IPS-NIHi7 (cell line): Measurements from ENCODE around the gene CUL2.
"Not testable (repeated sequence)": the region's sequence is repeated elsewhere in the genome, so short reads cannot be mapped to it uniquely, and the experiment has no call there.

Source experiments
- DNase-seq: peaks from one replicate; pipeline ENCODE4 v3.0.0; 2012; ENCODE audit warnings: mixed read lengths; ENCODE audit errors: extremely low spot score

The CUL2 gene

GRCh38 chr10:35079763-35080162, 10.4 kb downstream of the CUL2 start:
- DNase-seq = no peak

GRCh38 chr10:35079265-35079664, 10.9 kb downstream of the CUL2 start:
- DNase-seq = no peak

GRCh38 chr10:35075228-35075627, 14.9 kb downstream of the CUL2 start:
- DNase-seq = no peak

GRCh38 chr10:35074266-35074665, 15.9 kb downstream of the CUL2 start:
- no peak for DNase-seq

DNA sequence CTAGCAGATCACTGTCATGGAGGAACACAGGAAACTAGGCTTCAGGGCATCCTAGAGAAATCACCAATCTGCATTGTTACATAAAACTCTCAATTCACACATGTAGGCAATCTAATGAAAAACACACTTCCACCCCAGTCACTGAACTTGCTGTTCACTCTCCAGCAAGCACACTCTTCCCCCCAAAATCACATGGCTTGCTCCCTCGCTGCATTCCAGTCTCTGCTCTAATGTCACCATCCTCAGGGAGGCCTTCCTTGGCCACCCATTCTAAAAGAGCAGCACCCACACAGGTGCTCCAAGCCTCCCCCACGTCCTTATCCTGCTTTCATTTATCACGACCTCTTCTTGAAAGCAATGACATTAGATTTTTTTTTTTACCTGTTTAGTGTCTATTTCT, 19.6 kb downstream of the CUL2 start:
- no peak for DNase-seq

DNA sequence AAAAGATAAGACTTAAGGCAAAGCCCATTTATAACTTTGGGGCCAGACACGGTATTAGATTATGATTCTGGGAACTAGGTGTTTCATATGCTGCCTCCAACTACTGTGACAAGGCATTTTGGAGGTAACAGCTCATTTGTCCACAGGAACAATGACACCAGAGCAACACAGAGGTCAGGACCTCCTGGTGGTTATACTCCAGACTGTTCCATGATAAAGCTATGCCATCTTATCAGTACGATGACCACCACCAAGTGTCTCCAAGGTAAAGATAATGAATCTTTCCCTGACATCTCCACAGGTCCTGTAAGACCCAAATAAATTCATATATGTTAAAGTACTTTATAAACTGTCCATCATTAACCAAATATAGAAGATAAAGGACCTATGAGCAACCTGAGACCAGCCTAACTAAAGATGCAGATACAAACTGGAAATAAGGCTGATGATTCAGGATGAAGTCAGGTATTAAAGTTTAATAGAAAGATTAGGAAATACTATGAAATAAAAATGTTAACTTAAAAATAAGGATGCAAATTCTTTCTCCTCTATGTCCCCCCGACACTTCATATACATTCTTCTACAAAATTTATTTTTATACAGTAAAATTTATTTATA, 26.2 kb downstream of the CUL2 start:
- DNase-seq = no peak

- no peak for DNase-seq
These were observed 30.7 kb downstream of the CUL2 start for GRCh38 chr10:35059481-35059880.

DNA sequence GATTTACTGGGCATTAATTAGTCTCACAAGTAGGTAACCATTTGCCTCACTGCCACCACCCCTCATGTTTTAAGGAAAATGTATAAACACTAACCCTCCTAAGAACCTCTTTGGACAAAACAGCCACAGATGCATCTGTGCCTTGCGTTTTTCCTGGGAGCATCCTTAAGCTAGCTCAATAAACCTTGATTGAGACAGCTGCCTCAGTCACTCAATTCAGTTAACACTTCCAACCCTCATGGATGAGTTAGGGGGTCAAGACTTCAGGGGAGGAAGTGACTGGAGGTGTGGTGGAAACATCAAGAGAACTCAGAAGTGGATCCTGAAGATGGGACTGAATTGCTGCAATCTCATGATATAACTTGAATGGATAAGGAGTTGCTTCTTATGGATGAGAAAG, 31.5 kb downstream of the CUL2 start:
- no peak for DNase-seq

DNA sequence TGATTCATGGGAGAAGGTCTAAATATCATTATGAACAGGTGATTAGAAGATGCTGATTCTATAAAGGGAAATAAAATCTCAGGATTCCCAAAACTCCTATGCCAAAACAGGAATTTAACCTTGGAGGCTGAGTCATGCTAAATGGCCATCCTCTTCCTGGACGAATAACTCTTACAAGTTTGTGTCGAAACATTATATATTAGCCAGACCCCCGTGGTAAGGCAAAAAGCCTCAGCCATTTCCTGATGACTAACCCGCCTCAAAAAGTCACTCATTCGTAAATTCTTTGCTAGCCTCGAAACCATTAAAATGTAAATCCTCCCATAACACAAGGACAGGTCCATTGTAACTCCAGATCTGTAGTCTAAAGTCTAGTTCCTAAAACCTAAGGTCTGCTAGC, 32.0 kb downstream of the CUL2 start:
- peak; percentile 18 for DNase-seq

DNA sequence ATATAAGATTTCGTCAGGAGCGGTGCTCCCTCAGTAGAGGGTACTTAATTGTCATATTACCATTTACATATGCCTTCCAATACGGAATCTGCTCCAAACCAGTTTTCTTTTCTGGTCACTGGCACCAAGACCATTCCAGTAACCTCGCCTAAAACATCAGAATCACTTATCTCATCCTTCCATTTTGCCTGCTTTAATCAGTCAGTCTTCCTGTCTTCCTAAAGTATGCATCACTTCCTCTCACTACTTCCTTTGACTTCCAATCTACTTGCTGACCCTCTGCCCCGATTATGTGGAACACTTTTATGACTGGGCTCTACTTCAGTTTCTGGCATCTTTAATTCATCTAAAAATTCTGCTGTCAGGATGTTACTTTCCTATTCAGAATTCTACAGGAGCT, 33.5 kb downstream of the CUL2 start:
- no peak for DNase-seq

GRCh38 chr10:35056133-35056532, 34.0 kb downstream of the CUL2 start:
- DNase-seq = no peak

DNA sequence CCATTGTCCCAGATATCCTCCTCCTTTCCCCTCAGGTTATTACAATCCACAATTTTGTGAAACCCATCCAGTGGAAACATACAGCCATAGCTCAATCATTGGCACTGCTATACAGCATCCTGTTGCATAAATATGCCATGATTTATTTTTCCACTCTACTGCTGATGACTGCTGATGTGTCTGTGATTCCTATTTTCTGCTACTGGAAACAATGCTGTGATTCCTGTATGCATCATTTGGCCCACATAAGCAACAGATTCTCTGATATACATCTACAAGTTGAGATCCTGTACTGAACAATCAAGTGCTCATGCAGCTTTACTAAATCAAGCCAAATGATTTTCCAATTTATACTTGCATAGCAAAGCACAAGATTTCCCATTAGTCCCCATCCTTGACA, 39.6 kb downstream of the CUL2 start:
- no peak for DNase-seq

GRCh38 chr10:35046074-35046473, 44.1 kb downstream of the CUL2 start:
- no peak for DNase-seq

GRCh38 chr10:35045275-35045674, 44.9 kb downstream of the CUL2 start:
- DNase-seq = not testable (repeated sequence)

- no peak for DNase-seq
These were observed 46.3 kb downstream of the CUL2 start for GRCh38 chr10:35043796-35044344.

GRCh38 chr10:35042783-35043182, 47.4 kb downstream of the CUL2 start:
- no peak for DNase-seq

DNA sequence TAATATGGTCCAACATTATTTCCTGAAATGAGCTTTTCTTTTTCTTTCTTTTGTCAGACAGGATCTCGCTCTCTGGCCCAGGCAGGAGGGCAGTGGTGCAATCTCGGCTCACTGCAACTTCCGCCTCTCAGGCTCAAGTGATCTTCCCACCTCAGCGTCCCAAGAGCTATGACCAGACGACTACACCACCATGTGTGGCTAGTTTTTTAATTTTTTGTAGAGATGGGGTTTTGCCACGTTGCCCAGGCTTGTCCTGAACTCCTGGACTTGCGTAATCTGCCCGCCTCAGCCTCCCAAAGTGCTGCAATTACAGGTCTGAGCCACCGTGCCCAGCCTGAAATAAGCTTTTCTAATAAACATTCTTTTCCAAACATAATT, 48.6 kb downstream of the CUL2 start:
- DNase-seq = no peak

GRCh38 chr10:35040760-35041501, 49.2 kb downstream of the CUL2 start:
- DNase-seq = peak; percentile 26

DNA sequence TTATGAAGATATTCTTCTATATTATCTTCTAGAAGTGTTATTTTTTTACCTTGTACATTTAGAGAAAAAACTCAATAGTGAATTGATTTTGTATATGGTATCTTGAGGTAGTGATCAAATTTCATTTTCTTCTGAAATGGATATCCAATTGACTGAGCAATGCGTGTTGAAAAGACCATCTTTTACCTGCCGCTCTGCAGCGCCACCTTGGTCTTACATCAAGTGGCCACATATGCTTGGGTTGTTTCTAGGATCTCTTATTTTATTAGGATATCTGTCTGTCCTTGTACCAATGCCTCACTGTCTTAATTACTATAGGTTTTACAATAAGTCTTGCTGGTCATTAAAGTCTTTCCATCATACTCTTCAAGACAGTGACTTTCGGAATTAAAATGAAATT, 53.0 kb downstream of the CUL2 start:
- no peak for DNase-seq

DNA sequence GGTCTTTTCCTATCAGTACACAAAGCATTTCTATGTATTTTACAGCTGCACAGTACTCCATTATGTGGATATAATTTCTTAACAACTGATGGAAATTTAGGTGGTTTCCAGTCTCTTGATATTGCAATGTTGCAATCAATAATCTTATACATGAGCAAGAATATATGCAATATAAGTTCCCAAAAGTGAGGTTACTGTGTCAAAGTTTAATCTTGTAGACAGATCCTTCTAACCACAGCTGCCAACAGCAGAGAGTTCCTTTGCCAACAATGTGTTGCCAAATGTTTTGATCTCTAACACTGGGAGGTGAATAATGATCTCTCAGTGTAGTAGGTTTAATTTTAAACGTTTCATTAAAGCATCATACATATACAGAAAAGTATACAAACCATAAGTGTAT, 54.5 kb downstream of the CUL2 start:
- no peak for DNase-seq

DNA sequence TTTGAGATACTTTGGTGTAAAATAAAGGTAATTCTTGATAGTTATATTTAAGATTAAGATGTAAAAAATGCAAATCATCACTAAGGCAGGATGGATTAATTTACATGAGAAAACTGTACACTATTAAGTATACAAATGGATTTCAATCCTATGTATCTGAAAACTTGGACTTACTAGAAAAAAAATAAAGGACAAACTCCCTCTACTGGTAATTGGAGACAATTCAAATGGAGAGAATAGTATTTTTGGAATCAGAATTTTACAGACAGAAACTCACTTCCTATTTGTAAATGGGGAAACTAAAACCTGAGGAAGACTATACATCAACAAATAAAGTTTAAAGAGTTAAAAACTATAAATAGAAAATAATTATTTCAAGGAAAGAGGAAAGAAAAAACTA, 62.6 kb downstream of the CUL2 start:
- no peak for DNase-seq

GRCh38 chr10:35025916-35026315, 64.2 kb downstream of the CUL2 start:
- DNase-seq = no peak

DNA sequence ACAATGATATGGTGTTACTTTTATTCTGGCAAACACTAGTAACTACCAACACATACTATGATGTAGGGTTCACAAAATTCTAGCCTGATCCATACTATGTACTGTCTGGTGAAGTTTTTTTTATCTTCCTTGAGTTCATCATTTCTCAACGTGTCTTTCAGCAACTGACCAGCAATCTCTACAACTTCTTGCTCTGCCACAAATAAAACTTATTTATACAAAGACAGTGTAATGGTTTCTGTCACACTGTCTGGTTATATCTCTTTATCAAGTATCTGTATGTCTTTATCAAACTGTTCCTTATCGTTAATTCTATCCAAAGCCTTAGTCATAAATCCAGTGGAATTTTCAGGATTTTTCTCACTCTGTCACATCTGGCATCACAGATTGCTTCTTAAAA, 69.7 kb downstream of the CUL2 start:
- no peak for DNase-seq
